GM21447 (cell line): Measurements from ENCODE around the gene CFAP90.

ENCODE experiments used
- ATAC-seq: cut with Tn5 transposase; IDR thresholded peaks from one replicate; pipeline ENCODE4 v1.9.1; 2021; ENCODE audit not compliant: unreplicated experiment

CFAP90 gene

GRCh38 chr5:7824995-7825394 lies 25.9 kb downstream of the CFAP90 start:
- ATAC-seq = no peak

GRCh38 chr5:7823594-7823993 lies 27.3 kb downstream of the CFAP90 start:
- no peak for ATAC-seq

- ATAC-seq = no peak
Observed at GRCh38 chr5:7822449-7822848, 28.5 kb downstream of the CFAP90 start.

GRCh38 chr5:7816535-7816901 lies 34.4 kb downstream of the CFAP90 start:
- no peak for ATAC-seq

- peak; percentile 85 for ATAC-seq
Observed at GRCh38 chr5:7815892-7816534, 34.9 kb downstream of the CFAP90 start.

GRCh38 chr5:7814816-7815215 lies 36.1 kb downstream of the CFAP90 start:
- no peak for ATAC-seq

GRCh38 chr5:7813576-7813975 lies 37.4 kb downstream of the CFAP90 start:
- ATAC-seq = no peak

GRCh38 chr5:7813007-7813406 lies 37.9 kb downstream of the CFAP90 start:
- ATAC-seq = no peak

- ATAC-seq = no peak
Observed at GRCh38 chr5:7811715-7812114, 39.2 kb downstream of the CFAP90 start.

GRCh38 chr5:7808998-7809397 lies 41.9 kb downstream of the CFAP90 start:
- ATAC-seq = no peak

GRCh38 chr5:7805379-7805778 lies 45.6 kb downstream of the CFAP90 start:
- ATAC-seq = no peak

GRCh38 chr5:7803937-7804336 lies 47.0 kb downstream of the CFAP90 start:
- ATAC-seq = no peak

- no peak for ATAC-seq
Observed at GRCh38 chr5:7802855-7803254, 48.1 kb downstream of the CFAP90 start.

- ATAC-seq = no peak
Observed at GRCh38 chr5:7801891-7802614, 48.9 kb downstream of the CFAP90 start.

- ATAC-seq = no peak
Observed at GRCh38 chr5:7795306-7795705, 55.6 kb downstream of the CFAP90 start.

GRCh38 chr5:7794823-7795222 lies 56.1 kb downstream of the CFAP90 start:
- ATAC-seq = peak; percentile 61

GRCh38 chr5:7794311-7794710 lies 56.6 kb downstream of the CFAP90 start:
- ATAC-seq = peak; percentile 83

GRCh38 chr5:7793895-7794294 lies 57.0 kb downstream of the CFAP90 start:
- ATAC-seq = peak; percentile 17

- no peak for ATAC-seq
Observed at GRCh38 chr5:7789567-7789966, 61.4 kb downstream of the CFAP90 start.

GRCh38 chr5:7787770-7788169 lies 63.2 kb downstream of the CFAP90 start:
- no peak for ATAC-seq

- no peak for ATAC-seq
Observed at GRCh38 chr5:7784683-7785380, 66.1 kb downstream of the CFAP90 start.

- no peak for ATAC-seq
Observed at GRCh38 chr5:7781899-7782298, 69.0 kb downstream of the CFAP90 start.
